Right lobe of liver (tissue), 6 donors: Measurements from ENCODE around the gene TLCD4. TPM values are rescaled to one million over a fixed set of nuclear protein-coding genes. Genes with fewer than 3 reads are reported as not detected.

Experiments used
- ATAC-seq, 4 donors: fragments of 200-7000 bp; cut with Tn5 transposase; one replicate each; pipeline ENCODE4 v1.9.1; 2020; ENCODE audit warnings: mild to moderate bottlenecking in 4 of 4, moderate library complexity in 4 of 4
- DNase-seq, 3 donors: peaks; one replicate each; pipeline ENCODE4 v3.0.0-alpha.2; 2020
- H3K27ac ChIP-seq, 3 donors: fragments of 200-600 bp; one replicate each; pipeline ENCODE4 v1.8.0; 2022
- H3K27me3 ChIP-seq, 2 donors: fragments of 200-600 bp; one replicate each; pipeline ENCODE4 v1.8.0; 2022
- H3K36me3 ChIP-seq, 4 donors: fragments of 200-600 bp; sonication (generic) in 1 of 4; one replicate each; pipeline versions ENCODE4 v1.5.1 to v1.8.0; 2017 to 2022; ENCODE audit warnings: control low read depth in 1 of 4
- H3K4me1 ChIP-seq, 4 donors: fragments of 200-600 bp; sonication (generic) in 1 of 4; one replicate each; pipeline versions ENCODE4 v1.5.1 to v1.8.0; 2017 to 2022; ENCODE audit warnings: control low read depth in 1 of 4
- H3K4me3 ChIP-seq, 3 donors: fragments of 200-600 bp; one replicate each; pipeline ENCODE4 v1.8.0; 2022
- H3K9me3 ChIP-seq, 4 donors: fragments of 200-600 bp; sonication (generic) in 1 of 4; one replicate each; pipeline versions ENCODE4 v1.5.1 to v1.8.0; 2017 to 2022; ENCODE audit warnings: control low read depth in 1 of 4
- POLR2A ChIP-seq: fragments of 450-650 bp; IDR thresholded peaks from one replicate; pipeline ENCODE4 v1.6.1; 2017; ENCODE audit warnings: antibody characterized with exemption, mild to moderate bottlenecking
- WGBS: methylation state at CpG from one replicate; pipeline ENCODE4 v1.1.6; 2018; ENCODE audit warnings: low coverage, low lambda C conversion rate; ENCODE audit not compliant: insufficient coverage; ENCODE audit errors: missing lambda C conversion rate; 5-methylcytosine and 5-hydroxymethylcytosine counted together
- intact Hi-C, 2 donors: fragments of 100-400 bp; cut with DNase I; formaldehyde crosslinking; loops; one replicate each; pipeline versions ENCODE4 v1.11.2 to v1.14.1; 2022
- total RNA-seq, 6 experiments: library from RNA; depleted of rRNA in 2 of 6; stranded (reverse); fragments of >200 nt in 2 of 6; fragmentation: NEBNext Ultra II Directional in 3 of 6; extraction: Animal tissue kit (Norgen Biotek cat#: 25700) in 3 of 6; gene quantifications; one replicate each; pipeline versions ENCODE4 v1.1.0 to v1.2.4, GENCODE V29; 2016 to 2023
- TF ChIP-seq, protein P1 (sequence below), 4 donors: fragments of 200-600 bp in 3 of 4; fragments of 450-650 bp in 1 of 4; IDR thresholded peaks; one replicate each; pipeline versions ENCODE4 v1.5.1 to v1.8.0; 2016 to 2022; ENCODE audit warnings: antibody characterized with exemption in 4 of 4, mild to moderate bottlenecking in 2 of 4
- donor health status: DM: no; HTN: yes; CAD: no.
- donor health status: DM: no; HTN: no; CAD: no.
- donor health status: DM: no; HTN: no; CAD: no.
- donor health status: DM: no; HTN: yes; CAD: no.
- donor health status: DM: no; HTN: yes; CAD: no.

Gene TLCD4
- total RNA-seq, 6 experiments from 2014 or later: 45.6 to 181 (median 106) TPM

GRCh38 chr1:95097426-95097825 is 19.7 kb upstream of the TLCD4 start:
- ATAC-seq (no peak), DNase-seq (no peak)
- TF ChIP-seq, protein P1, sequence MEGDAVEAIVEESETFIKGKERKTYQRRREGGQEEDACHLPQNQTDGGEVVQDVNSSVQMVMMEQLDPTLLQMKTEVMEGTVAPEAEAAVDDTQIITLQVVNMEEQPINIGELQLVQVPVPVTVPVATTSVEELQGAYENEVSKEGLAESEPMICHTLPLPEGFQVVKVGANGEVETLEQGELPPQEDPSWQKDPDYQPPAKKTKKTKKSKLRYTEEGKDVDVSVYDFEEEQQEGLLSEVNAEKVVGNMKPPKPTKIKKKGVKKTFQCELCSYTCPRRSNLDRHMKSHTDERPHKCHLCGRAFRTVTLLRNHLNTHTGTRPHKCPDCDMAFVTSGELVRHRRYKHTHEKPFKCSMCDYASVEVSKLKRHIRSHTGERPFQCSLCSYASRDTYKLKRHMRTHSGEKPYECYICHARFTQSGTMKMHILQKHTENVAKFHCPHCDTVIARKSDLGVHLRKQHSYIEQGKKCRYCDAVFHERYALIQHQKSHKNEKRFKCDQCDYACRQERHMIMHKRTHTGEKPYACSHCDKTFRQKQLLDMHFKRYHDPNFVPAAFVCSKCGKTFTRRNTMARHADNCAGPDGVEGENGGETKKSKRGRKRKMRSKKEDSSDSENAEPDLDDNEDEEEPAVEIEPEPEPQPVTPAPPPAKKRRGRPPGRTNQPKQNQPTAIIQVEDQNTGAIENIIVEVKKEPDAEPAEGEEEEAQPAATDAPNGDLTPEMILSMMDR (IDR thresholded peaks at IDR 0.05): no peak
- TF ChIP-seq POLR2A: no peak
- Histone ChIP-seq H3K9me3 (no peaks in the 10 kb centered on the region), H3K4me3 (peak overlapping the region in 1 of 3 donors; percentile 32), H3K27me3 (no peaks in the 10 kb centered on the region), H3K27ac (peak overlapping the region in 2 of 3 donors; percentile 85 to 86), H3K4me1 (peaks cover 0 to 36% (median 0%) of the 10 kb centered on the region in 4 donors), H3K36me3 (no peaks in the 10 kb centered on the region)
- 89% methylated on average over 4 of the region's 4 CpGs for WGBS
- intact Hi-C loops: no loop called here

DNA sequence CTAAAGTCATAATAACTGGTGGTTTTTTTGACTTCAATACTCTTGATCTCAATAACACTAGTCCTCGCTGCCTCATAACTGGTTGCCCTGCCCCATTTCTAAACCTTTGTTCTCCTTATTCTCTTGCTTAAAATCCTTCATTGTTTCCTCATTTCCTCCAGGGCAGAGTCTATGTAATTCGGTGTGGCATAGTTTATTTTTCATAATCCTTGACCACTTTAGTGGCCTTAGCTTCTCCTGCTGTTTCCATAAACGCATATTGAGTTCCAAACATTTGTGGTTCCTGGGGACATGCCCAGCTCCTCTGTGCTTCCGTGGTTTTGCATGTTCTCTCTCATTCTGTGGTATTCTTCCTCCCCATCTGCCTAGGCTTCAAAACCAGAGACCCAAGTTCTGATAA is 19.0 kb upstream of the TLCD4 start:
- ATAC-seq (no peak), DNase-seq (no peak)
- TF ChIP-seq, protein P1 (IDR thresholded peaks at IDR 0.05): no peak
- no peak for TF ChIP-seq POLR2A
- Histone ChIP-seq H3K36me3 (no peaks in the 10 kb centered on the region), H3K27ac (peak overlapping the region in 1 of 3 donors; percentile 86), H3K27me3 (no peaks in the 10 kb centered on the region), H3K4me1 (peaks cover 0 to 36% (median 0%) of the 10 kb centered on the region in 4 donors), H3K4me3 (no peak overlapping the region), H3K9me3 (no peaks in the 10 kb centered on the region)
- intact Hi-C loops: no loop called here
- 43% methylated on average over 4 of the region's 4 CpGs for WGBS

DNA sequence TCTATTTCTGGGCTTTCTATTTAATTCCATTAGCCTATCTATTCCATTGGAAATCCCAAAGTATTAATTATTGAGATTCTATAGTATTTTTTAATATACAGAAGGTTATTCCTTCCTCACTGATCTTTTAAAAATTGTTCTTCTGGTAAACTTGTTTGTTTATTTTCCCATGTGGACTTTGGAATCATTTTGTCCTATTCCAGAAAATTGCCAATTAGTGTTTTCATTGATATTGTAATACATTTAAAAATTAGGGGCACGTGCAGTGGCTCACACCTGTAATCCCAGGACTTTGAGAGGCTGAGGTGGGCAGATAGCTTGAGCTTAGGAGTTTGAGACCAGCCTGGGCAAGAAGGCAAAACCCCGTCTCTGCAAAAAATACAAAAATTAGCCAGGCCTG is 8.4 kb upstream of the TLCD4 start:
- intact Hi-C loops: no loop called here
- WGBS: 55% methylated on average over 2 of the region's 2 CpGs
- no peak for TF ChIP-seq POLR2A
- TF ChIP-seq, protein P1 (IDR thresholded peaks at IDR 0.05): no peak

DNA sequence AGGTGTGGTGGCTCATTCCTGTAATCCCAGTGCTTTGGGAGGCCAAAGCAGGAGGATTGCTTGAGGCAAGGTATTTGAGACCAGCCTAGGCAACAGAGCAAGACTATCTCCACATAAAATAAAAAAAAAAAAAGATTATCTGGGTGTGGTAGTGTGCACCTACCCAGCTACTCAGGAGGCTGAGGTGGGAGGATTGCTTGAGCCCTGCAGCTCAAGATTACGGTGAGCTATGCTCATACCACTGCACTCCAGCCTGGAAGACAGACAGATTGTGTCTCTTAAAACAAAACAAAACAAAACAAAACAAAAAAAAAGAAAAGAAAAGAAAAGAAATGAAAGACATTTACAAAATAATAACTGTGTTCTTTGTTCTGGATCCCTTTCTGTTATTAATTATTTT is 6.1 kb upstream of the TLCD4 start:
- H3K9me3 ChIP-seq: peaks cover 0 to 2% (median 0%) of the 10 kb centered on the region in 4 donors
- DNase-seq: no peak
- H3K4me1 ChIP-seq: peaks cover 0 to 35% (median 7%) of the 10 kb centered on the region in 4 donors
- intact Hi-C loops: no loop called here
- ATAC-seq: no peak
- TF ChIP-seq, protein P1 (IDR thresholded peaks at IDR 0.05): no peak
- no peak for TF ChIP-seq POLR2A
- 86% methylated on average over 1 of the region's 1 CpG for WGBS
- H3K27ac ChIP-seq: no peak overlapping the region
- H3K4me3 ChIP-seq: no peak overlapping the region
- H3K36me3 ChIP-seq: no peaks in the 10 kb centered on the region
- no peaks in the 10 kb centered on the region for H3K27me3 ChIP-seq

More for the DNA sequence above, 8.4 kb upstream of the TLCD4 start:
- Histone ChIP-seq H3K27ac (peak overlapping the region in 1 of 3 donors; percentile 15), H3K4me1 (peaks cover 0 to 23% (median 2%) of the 10 kb centered on the region in 4 donors), H3K9me3 (peaks cover 0 to 2% (median 0%) of the 10 kb centered on the region in 4 donors), H3K4me3 (no peak overlapping the region), H3K27me3 (no peaks in the 10 kb centered on the region), H3K36me3 (no peaks in the 10 kb centered on the region)
- DNase-seq: no peak
- ATAC-seq: peak in 2 of 4 donors; percentile 14 to 29
